GM18519 (cell line): ENCODE results near the gene PCDHB9.
"Not testable (repeated sequence)": the region's sequence is repeated elsewhere in the genome, so short reads cannot be mapped to it uniquely, and the experiment has no call there.

Source experiments
- ATAC-seq: cut with Tn5 transposase; IDR thresholded peaks from one replicate; pipeline ENCODE4 v1.9.1; 2021; ENCODE audit warnings: mild to moderate bottlenecking, moderate library complexity; ENCODE audit not compliant: unreplicated experiment, low FRiP score

Gene PCDHB9

GRCh38 chr5:141184117-141184855 lies 2.7 kb upstream of the PCDHB9 start:
- not testable (repeated sequence) for ATAC-seq

GRCh38 chr5:141188682-141189081 lies 1.7 kb downstream of the PCDHB9 start:
- ATAC-seq, result not testable (repeated sequence)

GRCh38 chr5:141189131-141189530 lies 2.2 kb downstream of the PCDHB9 start:
- ATAC-seq, result not testable (repeated sequence)

- ATAC-seq, result no peak
These were observed 5.3 kb downstream of the PCDHB9 start, which contains the start of gene PCDHB10 for GRCh38 chr5:141192110-141192725. Gene PCDHB10 (plus strand): TSS chr5:141192353. CDS start chr5:141192553, 200 bp downstream.

GRCh38 chr5:141194332-141194731 lies 7.4 kb downstream of the PCDHB9 start:
- not testable (repeated sequence) for ATAC-seq

- no peak for ATAC-seq
These were observed 9.4 kb downstream of the PCDHB9 start for GRCh38 chr5:141196363-141196762.

GRCh38 chr5:141199359-141200235 lies 12.6 kb downstream of the PCDHB9 start, which contains the start of gene PCDHB11:
Gene PCDHB11 (plus strand): TSS chr5:141199627. CDS start chr5:141199775, 148 bp downstream.
- no peak for ATAC-seq

- ATAC-seq, result not testable (repeated sequence)
These were observed 14.2 kb downstream of the PCDHB9 start for GRCh38 chr5:141201126-141201525.

- not testable (repeated sequence) for ATAC-seq
These were observed 14.7 kb downstream of the PCDHB9 start for GRCh38 chr5:141201646-141202045.

- no peak for ATAC-seq
These were observed 21.5 kb downstream of the PCDHB9 start, which contains the start of gene PCDHB12 for GRCh38 chr5:141208478-141208877. Gene PCDHB12 (plus strand): TSS chr5:141208719. CDS start chr5:141208908, 189 bp downstream.

- ATAC-seq, result not testable (repeated sequence)
These were observed 23.3 kb downstream of the PCDHB9 start for GRCh38 chr5:141210281-141210680.

GRCh38 chr5:141210849-141211248 lies 23.9 kb downstream of the PCDHB9 start:
- ATAC-seq, result not testable (repeated sequence)

GRCh38 chr5:141213656-141214339 lies 26.8 kb downstream of the PCDHB9 start, which contains the start of gene PCDHB13:
Gene PCDHB13 (plus strand): TSS chr5:141213919. CDS start chr5:141214124, 205 bp downstream.
- ATAC-seq, result not testable (repeated sequence)

GRCh38 chr5:141214583-141214982 lies 27.6 kb downstream of the PCDHB9 start:
- ATAC-seq, result not testable (repeated sequence)

- not testable (repeated sequence) for ATAC-seq
These were observed 28.5 kb downstream of the PCDHB9 start for GRCh38 chr5:141215504-141215903.

GRCh38 chr5:141216035-141216434 lies 29.1 kb downstream of the PCDHB9 start:
- ATAC-seq, result not testable (repeated sequence)

GRCh38 chr5:141223112-141223783 lies 36.3 kb downstream of the PCDHB9 start, which contains the start of gene PCDHB14:
Gene PCDHB14 (plus strand): TSS chr5:141223343. CDS start chr5:141223506, 163 bp downstream.
- no peak for ATAC-seq

GRCh38 chr5:141224844-141225243 lies 37.9 kb downstream of the PCDHB9 start:
- not testable (repeated sequence) for ATAC-seq

- ATAC-seq, result not testable (repeated sequence)
These were observed 38.5 kb downstream of the PCDHB9 start for GRCh38 chr5:141225421-141225820.
